GM11168 (cell line): ENCODE measurements around the gene CCNJL.

Experiments
- in situ Hi-C: fragments of 300-500 bp; cut with MboI; formaldehyde crosslinking; loops from one replicate; pipeline ENCODE4 v1.12.0; 2022; ENCODE audit warnings: low sequenced_read_pairs; ENCODE audit not compliant: unreplicated experiment

The CCNJL gene

DNA sequence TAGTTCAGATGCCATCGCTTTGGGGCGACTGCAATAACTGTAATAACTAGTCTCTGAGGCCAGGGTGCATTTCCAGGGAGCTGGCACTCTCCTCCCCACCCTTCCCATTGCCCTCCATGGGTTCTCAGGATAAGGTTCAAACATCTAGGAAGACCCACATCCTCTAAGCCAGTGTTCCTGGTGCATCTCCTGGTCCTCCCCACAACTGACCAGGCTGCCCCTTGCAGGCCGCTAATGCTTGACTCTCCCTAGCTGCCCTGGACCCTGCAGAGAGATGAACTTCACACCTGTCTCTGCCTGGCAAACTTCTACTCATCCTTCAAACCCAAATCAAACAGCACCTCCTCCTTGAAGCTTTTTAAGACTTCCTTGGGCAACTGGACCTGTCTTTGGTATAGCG lies 15.9 kb downstream of the CCNJL start:
- in situ Hi-C loops, result no loop called here

DNA sequence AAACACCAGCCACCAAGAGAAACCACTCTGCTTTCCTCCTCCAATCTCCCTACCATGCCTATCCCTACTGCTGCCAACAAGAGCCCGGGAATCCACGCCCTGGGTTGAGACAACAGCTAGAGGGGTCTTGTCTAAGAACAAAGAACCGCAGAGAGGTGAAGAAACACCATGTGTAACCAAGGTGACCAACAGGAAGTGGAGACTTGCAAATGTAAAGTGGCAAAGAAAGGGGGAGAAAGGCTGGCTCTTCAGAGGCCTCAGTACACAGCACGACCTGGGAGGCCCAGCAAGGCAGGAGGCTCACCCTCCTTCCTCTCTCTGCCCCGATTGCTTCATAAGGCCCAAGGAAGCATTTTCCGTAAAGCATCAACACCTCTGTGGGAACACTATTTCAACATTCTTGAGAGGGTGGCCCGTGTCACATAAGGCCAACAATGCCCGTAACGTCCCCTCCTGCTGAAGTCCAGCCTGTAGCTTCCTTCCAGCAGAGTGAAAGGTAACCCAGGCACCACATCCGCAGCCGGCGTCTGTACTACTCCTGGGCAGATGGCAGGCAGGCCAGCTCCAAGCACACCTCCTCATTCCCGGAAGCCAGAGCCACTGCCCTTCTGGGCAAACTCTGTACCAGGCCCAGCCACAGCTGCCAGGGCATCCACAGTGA lies 18.3 kb downstream of the CCNJL start:
- in situ Hi-C loops, result no loop called here

DNA sequence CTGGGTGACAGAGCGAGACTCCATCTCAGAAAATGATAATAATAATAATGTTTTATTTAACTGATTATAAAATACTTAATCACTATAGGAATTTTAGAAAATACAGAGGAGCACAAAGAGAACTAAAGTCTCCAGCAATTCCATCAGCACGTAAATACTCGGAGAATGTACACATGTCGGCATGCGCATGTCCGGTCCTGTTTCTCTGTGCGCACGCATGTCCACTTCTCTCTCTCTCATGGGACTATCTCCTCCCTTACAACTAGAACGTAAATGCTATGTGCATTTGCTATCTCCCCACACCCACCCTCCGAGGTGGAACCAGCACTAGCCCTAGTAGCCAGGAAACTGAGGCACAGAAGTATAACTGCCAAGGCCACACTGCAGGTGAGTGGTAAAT lies 19.0 kb downstream of the CCNJL start:
- in situ Hi-C loops, result no loop called here

DNA sequence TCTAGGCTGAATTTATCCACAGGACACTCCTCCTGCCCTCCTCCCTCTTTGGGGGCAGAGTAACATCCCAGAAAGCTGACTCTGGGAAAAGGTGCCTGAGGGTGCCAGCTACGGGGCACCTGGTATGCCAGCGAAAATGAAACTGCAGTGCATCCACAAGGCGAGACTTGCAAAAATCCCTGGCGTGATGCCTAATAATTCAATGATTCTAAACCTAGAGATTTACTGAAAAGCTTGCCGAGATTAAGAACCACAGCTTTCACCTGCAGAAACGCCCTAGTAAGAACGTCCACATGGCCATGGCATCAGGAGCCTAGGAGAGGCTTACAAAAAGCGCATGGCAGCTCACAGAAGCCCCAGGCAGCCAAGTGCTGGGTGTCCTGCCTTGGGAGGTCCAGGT lies 20.9 kb downstream of the CCNJL start:
- in situ Hi-C loops, result no loop called here

DNA sequence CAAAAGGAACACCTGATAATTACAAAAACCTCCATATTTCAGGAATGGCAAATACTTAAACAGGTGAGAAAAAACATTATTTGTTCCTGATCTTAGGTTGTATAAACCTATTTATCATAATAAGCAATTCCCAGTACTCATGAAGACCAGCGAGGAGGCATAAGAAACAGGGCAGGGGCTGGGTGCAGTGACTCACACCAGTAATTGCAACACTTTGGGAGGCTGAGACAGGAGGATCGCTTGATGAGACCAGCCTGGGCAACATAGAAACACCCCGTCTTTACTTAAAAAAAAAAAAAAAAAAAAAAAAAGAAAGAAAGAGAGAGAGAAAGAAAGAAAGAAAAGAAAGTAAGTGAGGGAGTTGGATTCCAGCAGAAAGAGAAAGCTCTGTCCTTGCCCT lies 21.6 kb downstream of the CCNJL start:
- in situ Hi-C loops, result no loop called here

DNA sequence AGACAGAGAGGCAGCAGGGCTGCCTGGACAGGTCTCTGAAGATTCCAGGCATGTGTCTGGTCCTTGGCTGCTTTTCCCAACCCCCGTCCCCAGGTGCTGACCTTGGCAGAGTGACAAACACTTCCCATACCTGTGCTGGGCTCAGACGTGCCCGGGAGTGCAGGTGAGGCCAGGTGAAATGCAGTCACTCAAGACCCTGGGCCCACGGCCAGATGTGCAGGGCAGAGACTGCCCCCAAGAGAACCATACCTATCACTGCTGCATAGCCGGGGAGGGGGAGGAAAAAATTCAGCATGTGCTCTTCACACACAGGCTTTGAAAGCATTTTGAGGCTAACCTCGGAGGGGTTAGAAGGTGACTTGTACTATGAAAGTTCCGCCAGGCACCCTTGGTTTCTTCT lies 22.6 kb downstream of the CCNJL start:
- in situ Hi-C loops, result no loop called here

DNA sequence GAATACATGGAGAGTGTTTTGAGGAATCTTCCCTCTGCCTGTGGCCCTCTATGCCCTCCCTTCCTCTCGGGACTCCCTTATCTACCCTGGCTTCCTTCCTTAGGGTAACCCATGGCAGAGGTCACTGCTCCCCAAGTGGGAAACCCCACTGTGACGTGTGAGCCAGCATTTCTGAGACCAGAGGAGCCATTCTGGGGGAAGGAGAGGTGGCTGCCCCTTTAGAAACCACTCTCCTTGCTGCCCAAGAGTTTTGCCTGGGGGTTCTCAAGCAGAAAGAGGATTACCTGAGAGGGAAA lies 23.1 kb downstream of the CCNJL start:
- in situ Hi-C loops, result no loop called here

DNA sequence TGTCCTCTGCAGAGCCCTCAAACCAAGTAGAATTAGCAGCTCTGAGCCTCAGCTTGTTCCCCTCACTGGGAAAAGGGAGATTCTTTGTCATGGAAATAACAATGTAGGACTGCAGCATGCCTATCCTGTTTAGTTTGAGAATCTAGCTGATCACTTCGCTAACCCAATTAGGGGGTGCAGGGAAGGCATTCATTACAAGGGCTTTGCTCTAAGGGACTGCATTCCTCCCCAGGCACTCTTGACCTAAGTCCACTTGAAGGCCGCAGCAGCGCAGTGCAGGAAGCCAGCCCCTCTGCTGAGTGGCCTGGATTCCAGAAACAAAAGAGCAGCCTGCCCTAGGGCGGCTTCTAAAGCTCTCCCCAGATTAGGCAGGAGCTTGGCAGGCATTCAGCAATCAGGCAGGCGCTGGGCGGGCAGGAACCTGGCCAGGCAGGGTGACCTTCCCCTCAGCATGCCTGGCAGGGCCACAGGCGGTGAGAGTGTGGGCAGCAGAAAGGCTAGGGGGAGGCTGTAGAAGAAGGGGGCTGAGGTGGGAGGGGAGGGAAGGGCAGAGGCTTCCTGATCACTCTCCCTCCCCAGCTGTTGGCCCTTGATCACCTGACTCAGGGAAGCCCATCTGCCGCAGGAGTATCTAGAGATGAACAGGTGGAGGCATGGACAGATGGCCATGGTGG lies 24.8 kb downstream of the CCNJL start:
- in situ Hi-C loops, result no loop called here

DNA sequence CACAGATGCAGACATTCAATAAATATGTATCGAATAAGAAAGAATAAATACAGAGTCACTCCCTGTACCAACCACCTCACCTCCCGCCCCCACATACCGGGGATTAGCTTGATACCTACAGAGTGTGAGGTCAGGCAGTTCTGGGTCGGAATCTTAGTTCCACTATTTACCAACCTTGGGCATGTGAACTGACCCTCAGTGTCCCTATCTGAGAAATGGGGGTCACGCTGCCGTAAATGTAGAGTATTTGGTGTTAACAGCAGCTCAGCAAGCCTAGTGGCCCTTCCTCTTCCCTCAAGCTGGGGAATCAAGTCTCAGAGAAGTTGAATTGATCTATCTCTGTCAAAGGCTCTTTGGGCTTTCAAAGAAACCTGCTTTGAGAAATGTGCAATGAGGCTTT lies 25.4 kb downstream of the CCNJL start:
- in situ Hi-C loops, result no loop called here

DNA sequence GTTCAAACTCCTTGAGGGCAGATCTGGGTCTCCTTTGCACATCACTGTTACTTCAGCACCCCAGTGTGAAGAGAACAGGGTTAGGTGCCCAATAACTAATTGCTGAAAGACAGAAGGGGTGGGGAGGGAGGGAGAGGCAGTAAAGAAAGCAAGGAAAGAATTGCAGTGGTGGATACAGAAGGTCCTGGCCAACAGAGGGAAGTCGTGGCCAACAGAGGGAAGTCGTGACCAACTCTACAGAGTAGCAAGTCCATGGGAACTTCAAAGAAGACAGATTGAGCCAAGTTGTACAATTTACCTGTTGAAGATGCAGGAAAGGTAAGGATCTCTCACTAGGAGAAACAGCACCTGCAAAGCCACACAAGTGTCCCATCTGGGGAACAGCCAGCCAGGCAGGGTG lies 27.0 kb downstream of the CCNJL start:
- in situ Hi-C loops, result no loop called here

DNA sequence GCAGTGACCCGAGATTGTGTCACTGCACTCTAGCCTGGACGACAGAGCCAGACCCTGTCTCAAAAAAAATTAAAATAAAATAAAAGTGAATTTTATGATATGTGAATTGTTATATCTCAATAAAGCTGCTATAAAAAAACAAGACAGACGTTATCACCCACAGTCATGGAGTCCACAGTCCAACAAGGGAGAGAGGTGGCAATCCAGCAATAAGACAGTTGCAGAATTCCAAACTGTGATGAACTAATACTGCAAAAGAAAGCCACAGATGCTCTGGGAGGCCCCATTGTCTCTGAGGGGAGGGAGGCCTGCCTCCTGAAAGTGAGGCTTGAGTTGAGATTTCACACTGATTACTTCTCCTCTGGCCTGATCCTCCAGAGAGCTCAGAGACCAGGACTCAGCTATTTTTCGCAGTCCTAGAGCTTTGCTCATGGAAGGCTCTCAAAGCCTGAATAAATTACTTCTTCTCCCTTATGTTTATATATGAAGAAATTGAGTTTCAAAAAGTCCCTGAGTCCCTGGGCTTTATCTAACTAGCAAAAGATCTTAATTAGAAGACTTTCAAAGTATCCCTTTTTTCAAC lies 28.0 kb downstream of the CCNJL start:
- in situ Hi-C loops, result no loop called here

DNA sequence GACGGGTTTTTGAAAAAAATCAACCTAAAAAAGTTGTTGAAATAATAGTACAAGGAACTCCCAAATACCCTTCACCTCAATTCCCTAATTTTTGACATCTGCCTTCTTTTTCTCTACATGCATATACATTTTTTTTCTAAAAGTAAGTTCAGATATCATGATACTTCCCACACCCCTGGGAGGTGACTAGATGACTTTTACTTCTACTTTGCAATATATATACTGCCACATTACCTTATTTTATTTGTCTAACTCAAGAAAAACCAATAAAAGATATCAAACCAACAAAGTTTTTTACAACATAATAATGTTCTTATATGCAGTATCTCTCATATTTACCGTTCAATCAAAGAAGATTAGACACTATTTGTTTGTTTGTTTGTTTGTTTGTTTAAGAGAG lies 31.1 kb downstream of the CCNJL start:
- in situ Hi-C loops, result no loop called here

DNA sequence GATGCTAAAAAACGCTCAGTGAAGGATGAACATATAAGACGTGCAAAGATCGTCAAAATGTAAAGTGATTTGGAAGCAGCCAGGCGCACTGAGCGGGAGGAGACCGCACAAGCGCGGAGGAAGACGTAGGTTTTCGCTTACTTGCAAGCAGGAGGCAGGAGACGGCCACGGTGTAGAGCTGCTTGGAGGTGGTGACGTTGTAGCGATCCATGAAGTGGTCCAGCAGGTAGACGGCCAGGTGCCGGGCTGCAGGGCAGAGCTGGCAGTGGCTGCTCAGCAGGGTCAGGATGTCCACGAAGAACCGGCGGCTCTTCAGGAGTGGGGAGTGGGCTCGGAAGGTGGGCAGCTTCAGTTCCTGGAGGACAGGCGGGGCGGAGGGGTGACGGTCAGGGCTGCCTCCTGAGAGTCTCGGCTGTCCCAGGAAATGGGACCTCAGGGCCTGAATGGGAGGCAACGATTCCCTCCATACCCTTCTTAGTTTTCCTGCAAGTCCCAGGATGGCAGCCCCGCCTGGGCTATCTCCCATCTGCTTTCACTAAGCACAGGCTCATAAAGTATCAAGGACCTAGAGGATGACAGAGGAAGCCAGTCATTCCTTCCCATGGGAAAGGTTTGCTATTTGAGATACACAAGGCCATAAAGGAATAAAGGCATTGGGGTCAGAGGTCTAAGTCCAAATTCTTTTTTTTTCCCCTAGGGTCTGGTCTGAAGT lies 31.8 kb downstream of the CCNJL start:
- in situ Hi-C loops, result no loop called here

DNA sequence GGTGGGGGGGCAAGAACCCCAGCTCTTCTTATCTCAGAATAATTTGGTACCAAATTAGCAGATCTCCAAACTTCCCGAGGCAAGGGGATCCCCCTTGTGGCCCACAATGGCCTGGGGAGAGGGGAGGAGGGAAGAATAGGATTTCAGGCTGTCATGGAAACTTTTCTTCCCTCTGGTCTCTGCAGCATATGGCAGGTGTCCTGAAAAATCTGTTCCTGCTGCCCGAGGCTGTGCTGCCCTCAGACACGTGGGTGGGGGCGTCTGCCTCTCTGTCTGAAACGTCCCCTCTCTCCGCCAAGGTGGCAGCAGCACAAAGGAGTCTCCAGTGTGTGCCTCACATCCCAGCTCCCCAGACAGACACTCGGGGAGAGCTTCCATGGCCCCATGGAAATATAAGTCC lies 34.0 kb downstream of the CCNJL start:
- in situ Hi-C loops, result no loop called here

DNA sequence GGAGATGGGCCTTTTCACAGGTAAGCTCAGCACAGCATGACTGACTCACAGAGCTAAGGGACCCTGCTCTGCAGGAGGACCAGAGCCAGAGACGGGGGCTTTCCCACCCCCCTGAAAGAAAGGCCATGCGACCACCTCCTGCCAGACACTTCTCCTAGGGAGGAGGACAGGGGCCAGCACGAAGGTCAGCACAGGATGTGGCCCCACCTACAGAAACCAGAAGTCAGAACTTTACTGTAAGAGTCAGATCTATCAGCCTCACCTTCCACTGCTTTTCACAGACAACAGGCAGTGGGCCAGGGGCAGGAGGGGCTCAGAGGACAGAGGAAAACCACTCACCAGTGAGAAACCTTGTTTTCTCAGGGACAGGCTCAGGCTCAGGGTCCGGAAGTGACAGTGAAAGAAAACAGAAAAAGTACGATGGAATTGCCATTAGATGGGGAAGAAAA lies 37.9 kb downstream of the CCNJL start:
- in situ Hi-C loops, result no loop called here

DNA sequence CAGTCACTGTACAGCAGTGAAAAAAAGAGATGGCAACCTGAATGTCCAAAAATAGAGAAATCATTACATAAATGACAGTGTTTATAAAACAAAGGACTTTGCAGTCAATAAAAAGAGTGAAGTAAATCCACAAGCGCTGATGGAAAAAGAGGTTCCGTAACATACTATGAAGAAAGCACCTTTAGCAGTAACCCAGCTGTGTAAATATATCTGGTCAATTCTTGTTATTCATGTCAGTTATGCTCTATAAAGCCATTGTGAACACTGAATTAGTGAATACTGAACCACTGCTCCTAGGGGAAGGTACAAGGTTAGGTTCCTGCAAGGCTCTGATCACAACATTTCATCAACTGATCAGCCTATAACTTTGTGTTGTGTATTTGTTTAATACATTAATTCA lies 39.5 kb downstream of the CCNJL start:
- in situ Hi-C loops, result no loop called here

DNA sequence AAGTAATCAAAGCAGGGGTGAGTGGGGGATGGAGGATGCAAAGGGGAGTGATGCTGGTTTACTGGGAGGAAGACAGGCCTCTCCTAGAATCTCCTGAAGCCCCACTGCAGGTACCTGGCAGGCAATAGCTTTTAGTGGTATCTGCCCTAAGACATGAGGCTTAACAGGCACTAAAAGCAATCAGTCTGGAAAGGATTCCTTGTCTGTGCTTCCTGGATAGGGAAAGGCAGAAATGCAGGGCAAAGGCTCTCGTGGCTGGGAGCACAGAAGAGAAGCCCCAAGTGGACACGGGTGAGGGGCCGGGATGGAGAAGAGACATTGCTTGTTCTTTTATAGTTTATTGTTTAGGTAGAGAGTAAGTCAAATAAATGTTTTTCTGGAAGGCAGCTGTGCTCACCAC lies 40.1 kb downstream of the CCNJL start:
- in situ Hi-C loops, result no loop called here

DNA sequence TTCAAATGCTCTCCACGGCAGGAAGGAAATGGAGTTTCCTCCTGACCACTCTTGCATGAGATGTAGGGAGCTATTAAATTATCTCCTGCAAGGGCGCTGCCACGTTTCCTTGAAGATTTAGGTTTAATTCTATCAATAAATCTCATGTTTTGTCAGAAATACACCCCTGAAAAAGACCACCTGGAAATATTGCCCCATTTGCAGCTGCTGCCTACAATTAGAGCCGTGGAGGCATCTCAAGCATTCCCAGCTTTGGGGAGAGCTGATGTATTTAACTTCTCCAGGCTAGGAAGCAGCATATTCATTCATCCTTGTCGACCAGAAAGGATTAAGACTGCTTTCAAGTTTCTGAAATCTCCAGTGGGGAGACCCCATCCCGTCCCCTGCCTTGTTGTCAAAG lies 40.5 kb downstream of the CCNJL start:
- in situ Hi-C loops, result no loop called here

DNA sequence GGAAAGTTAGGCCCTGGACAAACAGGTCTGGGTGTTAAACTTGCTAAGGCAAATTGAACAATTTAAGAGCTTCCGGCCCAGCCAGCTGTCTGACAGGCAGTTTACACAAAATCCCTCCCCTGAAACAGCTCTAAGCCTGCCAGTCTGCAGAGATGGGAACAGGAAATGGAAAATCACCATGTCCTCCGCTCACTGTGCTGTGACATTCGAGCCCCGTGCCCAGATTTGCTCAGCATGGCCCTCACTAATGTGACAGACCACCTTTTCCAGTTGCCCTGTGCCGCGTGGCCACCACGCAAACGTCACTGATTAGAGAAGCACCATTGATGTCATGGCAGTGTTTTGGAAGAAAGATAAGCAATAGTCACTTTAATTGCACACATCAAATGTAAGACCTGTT lies 41.0 kb downstream of the CCNJL start:
- in situ Hi-C loops, result no loop called here

DNA sequence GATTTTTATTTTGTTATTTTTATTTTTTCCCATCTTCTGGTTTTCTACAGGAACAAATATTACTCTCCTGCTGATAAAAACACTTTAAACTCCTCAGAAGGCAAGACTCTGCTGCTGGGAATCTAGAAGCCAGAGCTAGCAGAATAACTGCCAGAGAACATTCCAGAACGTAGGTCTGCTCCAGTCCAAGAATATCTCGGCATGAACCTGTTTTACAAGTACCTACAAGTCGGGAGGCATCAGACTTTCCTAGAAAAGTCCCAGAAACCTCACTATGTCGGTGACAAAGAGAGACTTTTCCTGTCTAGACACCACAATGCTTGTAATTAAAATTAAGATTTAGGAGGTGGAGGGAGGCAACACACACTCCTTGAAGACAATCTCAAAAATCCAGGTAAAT lies 41.7 kb downstream of the CCNJL start:
- in situ Hi-C loops, result no loop called here

DNA sequence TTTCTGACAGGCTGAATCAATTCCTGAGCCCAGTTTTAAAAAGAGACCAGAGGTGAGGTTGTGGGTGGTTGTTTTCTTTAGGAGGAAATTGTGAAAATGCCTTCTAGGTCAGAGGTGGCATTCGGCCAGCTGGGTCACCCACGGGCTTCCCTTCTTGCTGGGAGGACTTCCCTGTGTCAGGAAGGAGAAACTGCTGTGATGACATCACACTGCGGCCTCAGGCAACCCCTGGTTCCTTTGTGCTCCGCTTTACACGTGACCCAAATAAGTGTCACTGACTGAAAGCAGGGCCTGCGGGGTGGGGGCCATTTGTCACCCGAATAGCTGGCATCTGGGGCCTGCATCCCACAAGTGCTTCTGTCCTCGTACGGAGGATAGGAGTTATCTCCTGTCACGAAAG lies 43.3 kb downstream of the CCNJL start:
- in situ Hi-C loops, result no loop called here

DNA sequence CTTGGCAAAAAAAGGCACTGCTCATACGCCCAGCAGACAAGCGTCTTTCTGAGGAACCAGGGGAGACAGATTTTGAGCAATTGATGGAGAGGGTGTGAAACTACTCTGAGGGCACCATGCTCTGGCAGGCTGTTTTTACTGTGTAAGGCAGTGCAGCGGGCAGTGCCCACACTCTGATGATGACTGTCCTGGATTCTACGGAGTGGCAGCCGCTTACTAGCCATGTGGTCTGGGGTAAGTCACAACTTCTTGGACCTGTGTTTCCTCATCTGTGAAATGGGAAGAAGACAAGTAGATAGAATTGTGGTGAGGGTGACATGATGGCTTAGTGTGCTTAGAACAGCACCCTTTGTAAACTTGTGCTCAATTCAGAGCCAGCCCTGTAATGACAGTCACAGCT lies 44.2 kb downstream of the CCNJL start:
- in situ Hi-C loops, result no loop called here
